Transverse colon (tissue), 4 donors: ENCODE results near the gene ZNF420. TPM values are rescaled to one million over a fixed set of nuclear protein-coding genes. Genes with fewer than 3 reads are reported as not detected.
"Not testable (repeated sequence)": the region's sequence is repeated elsewhere in the genome, so short reads cannot be mapped to it uniquely, and the experiment has no call there.

Experiments used
- DNase-seq: peaks from one replicate; pipeline ENCODE4 v3.0.0-alpha.2; 2019
- H3K27ac ChIP-seq, 4 donors: fragments of 200-600 bp; sonication (generic); 2 replicates each; pipeline ENCODE4 v1.5.1; 2016 to 2018; ENCODE audit warnings: inconsistent platforms in 4 of 4
- H3K27me3 ChIP-seq: fragments of 200-600 bp; sonication (generic); 2 replicates; pipeline ENCODE4 v1.5.1; 2017; ENCODE audit warnings: inconsistent platforms
- H3K36me3 ChIP-seq, 4 donors: fragments of 200-600 bp; sonication (generic); 2 replicates each; pipeline ENCODE4 v1.5.1; 2017 to 2019; ENCODE audit warnings: inconsistent platforms in 4 of 4
- H3K4me1 ChIP-seq, 4 donors: fragments of 200-600 bp; sonication (generic); 2 replicates each; pipeline ENCODE4 v1.5.1; 2017 to 2020; ENCODE audit warnings: inconsistent platforms in 4 of 4
- H3K4me3 ChIP-seq, 4 donors: fragments of 200-600 bp; sonication (generic); 1 replicate in 1 of 4; 2 replicates in 3 of 4; pipeline versions ENCODE4 v1.5.1 to v1.6.1; 2017 to 2019; ENCODE audit warnings: inconsistent platforms in 4 of 4
- H3K9me3 ChIP-seq, 2 donors: fragments of 200-600 bp; sonication (generic); 2 replicates each; pipeline ENCODE4 v1.5.1; 2017 to 2019; ENCODE audit warnings: inconsistent platforms in 2 of 2
- EP300 ChIP-seq: sonication (generic); formaldehyde crosslinking; IDR thresholded peaks from one replicate; pipeline ENCODE4 v1.6.1; 2017; ENCODE audit warnings: antibody characterized with exemption, low read depth
- POLR2A ChIP-seq: fragments of 450-650 bp; IDR thresholded peaks from one replicate; pipeline ENCODE4 v1.6.1; 2016; ENCODE audit warnings: antibody characterized with exemption, mild to moderate bottlenecking, moderate library complexity
- POLR2AphosphoS5 ChIP-seq, 3 donors: sonication (generic); formaldehyde crosslinking; IDR thresholded peaks; one replicate each; pipeline ENCODE4 v1.6.1; 2016; ENCODE audit warnings: antibody characterized with exemption in 3 of 3
- WGBS, 2 donors: methylation state at CpG; one replicate each; pipeline ENCODE4 v1.1.5; 2018; ENCODE audit warnings: low coverage in 1 of 2; 5-methylcytosine and 5-hydroxymethylcytosine counted together
- in situ Hi-C, 4 donors: fragments of 200-750 bp; cut with MboI; loops; one replicate each; pipeline versions ENCODE4 v1.15.0 to v1.15.1; 2017; ENCODE audit warnings: low sequenced_read_pairs in 3 of 4, low pct_ligation_motif_present in 1 of 4, low pct_unique_long_range_greater_than_20kb in 1 of 4
- intact Hi-C: fragments of 100-400 bp; cut with DNase I; formaldehyde crosslinking; loops from one replicate; pipeline ENCODE4 v1.15.1; 2023; ENCODE audit warnings: low total_unique reads
- total RNA-seq, 4 donors: library from RNA; depleted of rRNA; stranded (reverse); fragments of >200 nt; gene quantifications; one replicate each; pipeline ENCODE4 v1.1.0, GENCODE V29; 2016
- TF ChIP-seq, protein P1 (sequence below), 5 experiments: fragments of 200-600 bp in 3 of 5; fragments of 450-650 bp in 2 of 5; sonication (generic) in 3 of 5; IDR thresholded peaks; 1 replicate in 2 of 5; 2 replicates in 3 of 5; pipeline ENCODE4 v1.5.1; 2016 to 2017; ENCODE audit warnings: antibody characterized with exemption in 5 of 5, inconsistent platforms in 3 of 5, mild to moderate bottlenecking in 2 of 5, moderate library complexity in 1 of 5

The ZNF420 gene
- total RNA-seq, 4 donors from 2014 or later = 1.4 to 7.5 (median 4.9) TPM; not detected in 1

DNA sequence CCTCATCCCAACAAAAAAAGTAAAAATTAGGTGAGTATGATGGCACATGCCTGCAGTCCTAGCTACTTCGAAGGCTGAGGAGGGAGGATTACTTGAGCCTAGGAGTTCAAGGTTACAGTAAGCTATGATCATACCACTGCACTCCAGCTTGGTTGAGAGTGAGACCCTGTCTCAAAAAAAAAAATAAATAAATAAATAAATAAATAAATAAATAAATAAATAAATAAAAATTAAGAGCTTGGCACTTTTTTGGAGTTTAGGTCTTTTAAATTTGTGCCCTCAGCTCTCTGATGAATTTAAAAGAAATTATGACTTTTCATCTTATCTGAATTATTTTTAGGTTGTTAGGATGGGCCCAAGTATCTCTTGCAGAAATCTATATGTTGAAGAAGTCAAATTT, 8.9 kb downstream of the ZNF420 start:
- intact Hi-C loops = no loop called here
- TF ChIP-seq POLR2AphosphoS5 (IDR thresholded peaks at IDR 0.05) (no peak), EP300 (no peak), POLR2A (no peak)
- TF ChIP-seq, protein P1, sequence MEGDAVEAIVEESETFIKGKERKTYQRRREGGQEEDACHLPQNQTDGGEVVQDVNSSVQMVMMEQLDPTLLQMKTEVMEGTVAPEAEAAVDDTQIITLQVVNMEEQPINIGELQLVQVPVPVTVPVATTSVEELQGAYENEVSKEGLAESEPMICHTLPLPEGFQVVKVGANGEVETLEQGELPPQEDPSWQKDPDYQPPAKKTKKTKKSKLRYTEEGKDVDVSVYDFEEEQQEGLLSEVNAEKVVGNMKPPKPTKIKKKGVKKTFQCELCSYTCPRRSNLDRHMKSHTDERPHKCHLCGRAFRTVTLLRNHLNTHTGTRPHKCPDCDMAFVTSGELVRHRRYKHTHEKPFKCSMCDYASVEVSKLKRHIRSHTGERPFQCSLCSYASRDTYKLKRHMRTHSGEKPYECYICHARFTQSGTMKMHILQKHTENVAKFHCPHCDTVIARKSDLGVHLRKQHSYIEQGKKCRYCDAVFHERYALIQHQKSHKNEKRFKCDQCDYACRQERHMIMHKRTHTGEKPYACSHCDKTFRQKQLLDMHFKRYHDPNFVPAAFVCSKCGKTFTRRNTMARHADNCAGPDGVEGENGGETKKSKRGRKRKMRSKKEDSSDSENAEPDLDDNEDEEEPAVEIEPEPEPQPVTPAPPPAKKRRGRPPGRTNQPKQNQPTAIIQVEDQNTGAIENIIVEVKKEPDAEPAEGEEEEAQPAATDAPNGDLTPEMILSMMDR (IDR thresholded peaks at IDR 0.05) = no peak
- peaks cover 63 to 84% of the 10 kb centered on the region in 2 donors for H3K9me3 ChIP-seq
- no peak overlapping the region for H3K4me3 ChIP-seq
- H3K27me3 ChIP-seq = no peaks in the 10 kb centered on the region
- in situ Hi-C loops = no loop called here
- no peaks in the 10 kb centered on the region for H3K4me1 ChIP-seq
- 100% methylated on average over 1 of the region's 1 CpG for WGBS, 2 donors
- peaks cover 2 to 69% (median 24%) of the 10 kb centered on the region in 4 donors for H3K36me3 ChIP-seq
- DNase-seq = no peak
- no peak overlapping the region for H3K27ac ChIP-seq

- TF ChIP-seq POLR2A (no peak), EP300 (no peak), POLR2AphosphoS5 (IDR thresholded peaks at IDR 0.05) (no peak)
- TF ChIP-seq, protein P1 (IDR thresholded peaks at IDR 0.05) = no peak
- peaks cover 6 to 100% (median 46%) of the 10 kb centered on the region in 4 donors for H3K36me3 ChIP-seq
- DNase-seq = no peak
- H3K9me3 ChIP-seq = peaks cover 61 to 88% of the 10 kb centered on the region in 2 donors
- in situ Hi-C loops (no loop called here), intact Hi-C loops (no loop called here)
- H3K27me3 ChIP-seq = no peaks in the 10 kb centered on the region
- H3K27ac ChIP-seq = no peak overlapping the region
- H3K4me3 ChIP-seq = no peak overlapping the region
- no peaks in the 10 kb centered on the region for H3K4me1 ChIP-seq
- 95 to 100% methylated on average over 1 of the region's 1 CpG for whole genome bisulfite sequencing, 2 donors
Measured at GRCh38 chr19:37095859-37096258, 17.6 kb downstream of the ZNF420 start.

GRCh38 chr19:37098570-37098969, 20.3 kb downstream of the ZNF420 start:
- no peak for TF ChIP-seq POLR2AphosphoS5 (IDR thresholded peaks at IDR 0.05)
- TF ChIP-seq, protein P1 (IDR thresholded peaks at IDR 0.05) = no peak
- no peak for TF ChIP-seq EP300
- TF ChIP-seq POLR2A = no peak
- H3K4me3 ChIP-seq = no peak overlapping the region
- DNase-seq = no peak
- no peaks in the 10 kb centered on the region for H3K27me3 ChIP-seq
- no peaks in the 10 kb centered on the region for H3K4me1 ChIP-seq
- H3K27ac ChIP-seq = no peak overlapping the region
- peaks cover 3 to 99% (median 44%) of the 10 kb centered on the region in 4 donors for H3K36me3 ChIP-seq
- H3K9me3 ChIP-seq = peaks cover 68 to 86% of the 10 kb centered on the region in 2 donors
- intact Hi-C loops (no loop called here), in situ Hi-C loops (no loop called here)
- 94 to 100% methylated on average over 1 of the region's 1 CpG for WGBS, 2 donors

DNA sequence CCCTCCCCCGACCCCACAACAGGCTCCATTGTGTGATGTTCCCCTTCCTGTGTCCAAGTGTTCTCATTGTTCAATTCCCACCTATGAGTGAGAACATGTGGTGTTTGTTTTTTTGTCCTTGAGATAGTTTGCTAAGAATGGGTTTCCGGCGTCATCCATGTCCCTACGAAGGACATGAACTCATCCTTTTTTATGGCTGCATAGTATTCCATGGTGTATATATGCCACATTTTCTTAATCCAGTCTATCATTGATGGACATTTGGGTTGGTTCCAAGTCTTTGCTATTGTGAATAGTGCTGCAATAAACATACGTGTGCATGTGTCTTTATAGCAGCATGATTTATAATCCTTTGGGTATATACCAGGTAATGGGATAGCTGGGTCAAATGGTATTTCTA, 25.9 kb downstream of the ZNF420 start:
- peaks cover 58 to 73% of the 10 kb centered on the region in 2 donors for H3K9me3 ChIP-seq
- H3K4me1 ChIP-seq, H3K27me3 ChIP-seq, intact Hi-C loops, in situ Hi-C loops, DNase-seq, H3K27ac ChIP-seq, H3K4me3 ChIP-seq: not testable (repeated sequence)
- peaks cover 0 to 71% (median 33%) of the 10 kb centered on the region in 4 donors for H3K36me3 ChIP-seq
- 96% methylated on average over 5 of the region's 5 CpGs; no CpG with 5 or more reads in 1 of the 2 donors for WGBS, 2 donors

DNA sequence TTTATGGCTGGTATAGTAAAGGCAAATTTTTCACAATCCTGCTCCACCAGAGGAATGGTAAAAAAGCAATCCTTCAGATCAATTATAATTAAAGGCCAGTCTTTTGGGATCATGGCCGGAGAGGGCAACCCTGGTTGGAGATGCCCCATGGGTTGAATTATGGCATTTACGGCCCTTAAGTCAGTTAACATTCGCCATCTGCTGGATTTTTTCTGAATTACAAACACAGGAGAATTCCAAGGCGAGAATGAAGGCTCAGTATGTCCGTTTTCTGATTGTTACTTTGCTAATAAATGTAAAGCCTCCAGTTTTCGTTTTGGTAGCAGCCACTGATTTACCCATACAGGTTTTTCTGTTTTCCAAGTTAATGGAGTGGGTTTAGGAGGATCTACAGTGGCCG, 33.5 kb downstream of the ZNF420 start:
- intact Hi-C loops = not testable (repeated sequence)
- peaks cover 81 to 94% of the 10 kb centered on the region in 2 donors for H3K9me3 ChIP-seq

More for the DNA sequence above, 33.5 kb downstream of the ZNF420 start:
- H3K4me3 ChIP-seq, H3K4me1 ChIP-seq, in situ Hi-C loops, DNase-seq, H3K27me3 ChIP-seq, H3K27ac ChIP-seq: not testable (repeated sequence)
- peaks cover 0 to 76% (median 39%) of the 10 kb centered on the region in 4 donors for H3K36me3 ChIP-seq
- WGBS, 2 donors = 78 to 80% methylated on average over 7 of the region's 7 CpGs
